ENCODE measurements around the gene HNRNPL. TPM values are rescaled to one million over a fixed set of nuclear protein-coding genes. Genes with fewer than 3 reads are reported as not detected.
"Not testable (repeated sequence)": the region's sequence is repeated elsewhere in the genome, so short reads cannot be mapped to it uniquely, and the experiment has no call there.

HNRNPL gene
- total and polyA plus RNA-seq, 2 donors: 184 to 193 TPM

GRCh38 chr19:38801359-38802095 lies 48.3 kb downstream of the HNRNPL start:
- Histone ChIP-seq H3K4me3 (ENCODE audit: low read depth, low read length) (no peak overlapping the region), H3K27ac (ENCODE audit: low read depth) (no peak overlapping the region), H3K36me3 (ENCODE audit: insufficient read depth) (no peaks in the 10 kb centered on the region), H3K4me1 (ENCODE audit: insufficient read depth) (no peaks in the 10 kb centered on the region)
- WGBS: 90% methylated on average over 12 of the region's 12 CpGs
- DNase-seq (ENCODE audit: extremely low spot score): no peak

DNA sequence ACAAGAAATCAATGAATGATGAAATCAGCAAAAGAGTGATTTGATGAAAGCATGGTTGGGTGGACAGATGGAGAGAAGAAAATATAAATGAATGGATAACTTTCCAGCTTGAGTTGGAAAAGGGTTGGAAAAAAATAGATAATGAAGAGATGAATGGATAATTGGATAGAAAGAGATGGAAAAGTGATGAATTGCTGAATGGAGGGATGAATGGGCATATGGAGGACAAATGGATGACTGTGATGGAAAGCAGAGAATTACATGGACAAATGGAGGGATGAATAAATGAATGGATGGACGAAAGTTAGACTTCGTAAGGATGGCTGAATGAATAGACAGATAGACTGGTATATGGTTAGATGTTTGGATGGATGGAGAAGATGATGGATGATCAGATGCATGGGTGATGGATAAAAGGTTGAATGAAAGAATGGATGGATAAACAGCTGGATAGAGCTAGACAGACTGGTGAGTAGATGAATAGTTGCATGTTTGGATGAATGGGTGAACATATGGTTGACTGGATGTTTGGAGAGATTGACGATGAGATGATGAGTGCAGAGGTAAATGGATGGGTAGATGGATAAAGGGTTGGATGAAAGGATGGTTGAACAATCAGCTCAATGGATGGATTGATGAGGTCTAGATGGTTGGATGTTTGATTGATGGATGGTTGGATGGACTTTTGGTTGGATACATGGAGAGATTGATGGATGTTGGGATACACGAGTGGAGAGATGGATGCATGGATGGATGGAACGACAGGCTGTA lies 49.0 kb downstream of the HNRNPL start:
- no peak overlapping the region for H3K27ac ChIP-seq (ENCODE audit: low read depth)
- WGBS: 91% methylated on average over 5 of the region's 5 CpGs
- H3K36me3 ChIP-seq (ENCODE audit: insufficient read depth): no peaks in the 10 kb centered on the region
- H3K4me1 ChIP-seq (ENCODE audit: insufficient read depth): no peaks in the 10 kb centered on the region
- no peak overlapping the region for H3K4me3 ChIP-seq (ENCODE audit: low read depth, low read length)
- no peak for DNase-seq (ENCODE audit: extremely low spot score)

GRCh38 chr19:38799104-38799503 lies 50.7 kb downstream of the HNRNPL start:
- no peak for DNase-seq (ENCODE audit: extremely low spot score)
- H3K4me3 ChIP-seq (ENCODE audit: low read depth, low read length): no peak overlapping the region

GRCh38 chr19:38797781-38798180 lies 52.0 kb downstream of the HNRNPL start:
- 85% methylated on average over 29 of the region's 33 CpGs for WGBS
- H3K4me3 ChIP-seq (ENCODE audit: low read depth, low read length); H3K36me3 ChIP-seq (ENCODE audit: insufficient read depth); H3K27ac ChIP-seq (ENCODE audit: low read depth); DNase-seq (ENCODE audit: extremely low spot score); H3K4me1 ChIP-seq (ENCODE audit: insufficient read depth): not testable (repeated sequence)

More at GRCh38 chr19:38799104-38799503, 50.7 kb downstream of the HNRNPL start:
- H3K4me1 ChIP-seq (ENCODE audit: insufficient read depth): no peaks in the 10 kb centered on the region
- H3K36me3 ChIP-seq (ENCODE audit: insufficient read depth): no peaks in the 10 kb centered on the region
- no peak overlapping the region for H3K27ac ChIP-seq (ENCODE audit: low read depth)
- 73% methylated on average over 10 of the region's 10 CpGs for WGBS

DNA sequence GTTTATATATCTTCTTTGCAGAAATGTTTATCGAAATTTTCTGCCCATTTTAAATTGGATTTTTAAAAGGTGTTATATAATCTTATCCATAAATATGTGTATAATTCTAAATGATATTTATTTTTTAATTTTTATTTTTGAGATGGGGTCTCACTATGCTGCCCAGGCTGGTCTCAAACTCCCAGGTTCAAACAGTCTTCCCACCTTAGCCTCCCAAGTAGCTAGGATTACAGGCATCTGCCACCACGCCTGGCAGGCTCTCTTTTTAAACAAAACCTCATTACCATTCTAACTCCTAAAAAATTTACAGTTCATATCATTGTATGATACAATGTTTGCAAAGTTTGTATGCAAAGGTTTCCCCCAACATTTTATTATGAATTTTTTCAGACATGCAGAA lies 53.6 kb downstream of the HNRNPL start:
- Histone ChIP-seq H3K4me3 (ENCODE audit: low read depth, low read length) (no peak overlapping the region), H3K27ac (ENCODE audit: low read depth) (no peak overlapping the region), H3K36me3 (ENCODE audit: insufficient read depth) (no peaks in the 10 kb centered on the region), H3K4me1 (ENCODE audit: insufficient read depth) (no peaks in the 10 kb centered on the region)
- no peak for DNase-seq (ENCODE audit: extremely low spot score)
- 86% methylated on average over 2 of the region's 2 CpGs for WGBS

DNA sequence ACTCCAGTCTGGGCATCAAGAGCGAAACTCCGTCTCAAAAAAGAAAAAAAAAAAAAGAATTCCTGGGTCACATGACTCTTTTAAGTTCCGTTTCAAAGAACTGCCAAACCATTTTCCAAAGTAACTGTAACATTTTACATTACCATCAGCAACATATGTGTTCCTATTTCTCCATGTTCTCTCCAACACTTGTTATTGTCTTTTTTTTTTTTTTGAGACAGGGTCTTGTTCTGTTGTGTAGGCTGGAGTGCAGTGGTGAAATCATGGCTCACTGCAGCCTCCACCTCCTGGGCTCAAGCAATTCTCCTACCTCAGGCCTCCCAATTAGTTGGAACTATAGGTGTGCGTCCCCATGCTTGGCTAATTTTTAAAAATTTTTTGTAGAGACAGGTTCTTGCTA lies 54.2 kb downstream of the HNRNPL start:
- no peaks in the 10 kb centered on the region for H3K4me1 ChIP-seq (ENCODE audit: insufficient read depth)
- DNase-seq (ENCODE audit: extremely low spot score): no peak
- no peak overlapping the region for H3K27ac ChIP-seq (ENCODE audit: low read depth)
- no peak overlapping the region for H3K4me3 ChIP-seq (ENCODE audit: low read depth, low read length)
- 89% methylated on average over 4 of the region's 4 CpGs for WGBS
- H3K36me3 ChIP-seq (ENCODE audit: insufficient read depth): no peaks in the 10 kb centered on the region

DNA sequence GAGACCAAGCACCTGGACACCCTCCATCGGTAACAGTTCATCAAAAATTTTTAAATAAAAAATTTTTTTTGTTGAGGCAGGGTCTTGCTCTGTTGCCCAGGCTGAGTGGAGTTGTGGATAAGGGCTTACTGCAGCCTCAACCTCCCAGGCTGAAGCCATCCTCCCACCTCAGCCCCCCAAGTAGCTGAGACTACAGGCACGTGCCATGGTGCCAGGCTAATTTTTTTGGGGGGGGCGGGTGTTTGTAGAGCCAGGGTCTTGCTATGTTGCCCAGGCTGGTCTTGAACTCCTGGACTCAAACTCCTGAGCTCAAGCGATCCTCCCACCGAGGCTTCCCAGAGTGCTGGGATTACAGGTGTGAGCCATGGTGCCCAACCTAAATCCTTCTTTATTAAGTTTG lies 56.1 kb downstream of the HNRNPL start:
- DNase-seq (ENCODE audit: extremely low spot score): no peak
- H3K36me3 ChIP-seq (ENCODE audit: insufficient read depth): no peaks in the 10 kb centered on the region
- no peak overlapping the region for H3K4me3 ChIP-seq (ENCODE audit: low read depth, low read length)
- H3K27ac ChIP-seq (ENCODE audit: low read depth): no peak overlapping the region
- WGBS: 89% methylated on average over 5 of the region's 5 CpGs
- no peaks in the 10 kb centered on the region for H3K4me1 ChIP-seq (ENCODE audit: insufficient read depth)

DNA sequence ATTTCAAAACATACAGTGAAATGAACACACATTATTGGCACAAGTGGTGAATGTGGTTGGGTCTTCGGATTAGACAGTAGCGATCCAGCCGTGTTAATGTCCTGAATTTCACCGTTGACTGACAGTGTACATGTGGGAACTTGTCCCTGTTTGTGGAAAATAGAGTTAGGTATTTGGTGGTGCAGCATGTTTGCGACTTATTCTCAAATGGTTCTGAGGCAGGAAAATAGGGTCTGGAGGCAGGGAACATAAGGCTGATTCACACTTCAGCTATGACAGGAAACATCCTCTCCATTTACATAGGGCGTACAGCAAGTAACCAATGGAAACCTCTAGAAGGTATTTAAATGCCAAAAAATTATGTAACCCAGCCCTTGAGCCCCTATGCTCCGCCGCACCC lies 56.6 kb downstream of the HNRNPL start:
- 62% methylated on average over 8 of the region's 8 CpGs for WGBS
- no peak for DNase-seq (ENCODE audit: extremely low spot score)
- no peaks in the 10 kb centered on the region for H3K36me3 ChIP-seq (ENCODE audit: insufficient read depth)
- H3K4me3 ChIP-seq (ENCODE audit: low read depth, low read length): no peak overlapping the region
- no peak overlapping the region for H3K27ac ChIP-seq (ENCODE audit: low read depth)
- no peaks in the 10 kb centered on the region for H3K4me1 ChIP-seq (ENCODE audit: insufficient read depth)

DNA sequence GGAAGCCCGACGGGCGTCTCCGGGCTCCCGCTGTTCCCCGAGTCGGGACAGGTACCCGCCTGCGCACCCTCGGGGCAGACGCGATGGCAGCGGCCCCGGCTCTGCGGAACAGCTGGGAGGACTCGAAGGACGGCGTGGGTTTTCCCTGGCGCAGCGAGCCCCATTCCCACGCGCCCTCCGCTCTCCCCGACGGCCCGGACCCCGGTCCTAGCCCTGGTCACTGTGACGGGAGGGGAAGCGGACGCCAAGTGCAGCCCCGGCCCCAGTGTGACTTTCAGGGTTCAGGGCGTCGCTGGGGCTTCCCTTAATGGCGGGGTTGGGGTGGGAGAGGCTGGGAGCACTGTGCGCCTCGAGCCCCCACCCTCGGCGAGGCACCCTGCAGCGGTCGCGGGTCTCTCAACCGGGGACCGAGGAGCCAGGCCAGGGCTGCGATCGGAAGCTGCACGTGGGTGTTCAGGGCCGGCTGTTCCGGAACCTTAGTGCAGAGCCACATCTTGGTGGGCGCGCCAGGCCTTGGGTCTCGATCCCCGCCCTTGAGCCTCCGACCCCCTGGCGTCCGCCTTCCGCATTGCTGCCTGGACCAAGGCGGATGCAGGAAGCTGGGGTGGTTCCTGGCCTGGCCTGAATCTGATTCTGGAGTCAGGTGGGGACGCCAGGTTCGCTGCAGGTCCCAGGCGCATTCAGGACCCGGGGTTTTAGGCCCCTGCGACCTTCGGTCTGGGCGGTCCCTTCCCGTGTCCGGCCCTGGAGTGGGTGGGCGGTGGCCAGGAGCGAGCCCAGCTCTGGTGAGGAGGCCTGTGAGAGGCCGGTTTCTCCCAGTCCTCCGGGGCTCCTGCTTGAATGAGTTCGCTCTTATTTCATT lies 57.3 kb downstream of the HNRNPL start:
- Histone ChIP-seq H3K27ac (ENCODE audit: low read depth) (peak overlapping the region; percentile 49), H3K4me1 (ENCODE audit: insufficient read depth) (no peaks in the 10 kb centered on the region), H3K36me3 (ENCODE audit: insufficient read depth) (no peaks in the 10 kb centered on the region), H3K4me3 (ENCODE audit: low read depth, low read length) (no peak overlapping the region)
- DNase-seq (ENCODE audit: extremely low spot score): no peak
- WGBS: 15% methylated on average over 63 of the region's 71 CpGs

DNA sequence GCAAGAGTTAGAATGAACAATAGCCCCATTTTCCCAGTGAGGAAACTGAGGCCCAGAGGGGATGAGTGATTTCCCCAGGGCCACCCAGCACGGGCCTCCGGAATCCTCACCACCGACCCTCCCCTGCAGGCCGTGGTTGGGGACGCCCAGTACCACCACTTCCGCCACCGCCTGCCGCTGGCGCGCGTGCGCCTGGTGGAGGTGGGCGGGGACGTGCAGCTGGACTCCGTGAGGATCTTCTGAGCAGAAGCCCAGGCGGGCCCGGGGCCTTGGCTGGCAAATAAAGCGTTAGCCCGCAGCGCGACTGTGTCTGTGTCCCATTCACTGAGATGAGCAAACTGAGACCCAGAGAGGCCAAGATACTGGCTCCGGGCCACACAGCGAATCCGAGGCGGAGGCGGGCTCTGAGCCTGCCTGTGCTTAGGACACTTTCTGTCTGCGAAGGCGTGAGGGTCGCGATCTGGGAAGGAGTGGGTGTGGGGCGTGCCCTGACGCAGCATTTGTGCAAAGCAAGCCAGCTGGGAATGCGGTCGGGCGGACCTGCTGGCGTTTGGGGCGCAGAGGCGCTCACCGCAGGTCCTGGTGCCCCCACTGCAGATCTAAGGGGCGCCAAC lies 58.2 kb downstream of the HNRNPL start:
- WGBS: no CpG with 5 or more reads among the region's 40 CpGs
- H3K27ac ChIP-seq (ENCODE audit: low read depth); DNase-seq (ENCODE audit: extremely low spot score); H3K4me3 ChIP-seq (ENCODE audit: low read depth, low read length); H3K36me3 ChIP-seq (ENCODE audit: insufficient read depth); H3K4me1 ChIP-seq (ENCODE audit: insufficient read depth): not testable (repeated sequence)

DNA sequence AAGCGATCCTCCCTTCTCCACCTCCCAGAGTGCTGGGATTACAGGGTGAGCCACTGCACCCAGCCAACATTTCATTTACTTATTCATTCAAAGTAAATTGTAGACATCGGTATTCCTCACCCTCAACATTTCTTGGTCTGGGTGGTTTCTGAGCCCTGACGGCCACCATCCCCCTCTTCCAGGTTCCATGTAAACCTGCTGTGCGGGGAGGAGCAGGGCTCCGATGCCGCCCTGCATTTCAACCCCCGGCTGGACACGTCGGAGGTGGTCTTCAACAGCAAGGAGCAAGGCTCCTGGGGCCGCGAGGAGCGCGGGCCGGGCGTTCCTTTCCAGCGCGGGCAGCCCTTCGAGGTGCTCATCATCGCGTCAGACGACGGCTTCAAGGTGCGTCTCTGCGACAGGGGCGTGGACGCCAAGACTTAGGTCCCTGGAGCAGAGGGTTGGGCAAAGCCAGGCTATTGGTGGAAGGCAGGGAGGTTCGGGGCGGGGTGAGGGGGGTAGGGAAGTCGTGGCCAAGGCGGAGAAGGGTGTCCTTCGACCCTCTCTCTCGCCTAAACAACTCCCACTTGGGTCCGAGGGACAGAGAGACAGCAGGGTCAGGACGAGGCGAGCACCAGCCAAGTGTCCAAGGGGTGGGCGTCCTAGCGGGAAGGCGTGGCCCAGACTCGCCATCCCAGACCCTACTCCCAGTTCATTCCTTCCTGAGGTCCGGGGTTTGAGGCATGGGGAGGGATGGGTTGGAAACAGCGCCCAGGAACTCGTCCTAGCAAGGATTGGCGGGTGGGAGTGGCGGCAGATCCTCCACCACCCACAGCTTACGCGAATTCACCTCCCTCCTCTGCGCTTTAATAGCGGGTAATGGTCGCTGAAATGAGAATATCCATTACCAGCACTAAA lies 59.0 kb downstream of the HNRNPL start:
- DNase-seq (ENCODE audit: extremely low spot score); H3K36me3 ChIP-seq (ENCODE audit: insufficient read depth); H3K4me3 ChIP-seq (ENCODE audit: low read depth, low read length); H3K4me1 ChIP-seq (ENCODE audit: insufficient read depth); H3K27ac ChIP-seq (ENCODE audit: low read depth): not testable (repeated sequence)
- WGBS: 41% methylated on average over 18 of the region's 49 CpGs

DNA sequence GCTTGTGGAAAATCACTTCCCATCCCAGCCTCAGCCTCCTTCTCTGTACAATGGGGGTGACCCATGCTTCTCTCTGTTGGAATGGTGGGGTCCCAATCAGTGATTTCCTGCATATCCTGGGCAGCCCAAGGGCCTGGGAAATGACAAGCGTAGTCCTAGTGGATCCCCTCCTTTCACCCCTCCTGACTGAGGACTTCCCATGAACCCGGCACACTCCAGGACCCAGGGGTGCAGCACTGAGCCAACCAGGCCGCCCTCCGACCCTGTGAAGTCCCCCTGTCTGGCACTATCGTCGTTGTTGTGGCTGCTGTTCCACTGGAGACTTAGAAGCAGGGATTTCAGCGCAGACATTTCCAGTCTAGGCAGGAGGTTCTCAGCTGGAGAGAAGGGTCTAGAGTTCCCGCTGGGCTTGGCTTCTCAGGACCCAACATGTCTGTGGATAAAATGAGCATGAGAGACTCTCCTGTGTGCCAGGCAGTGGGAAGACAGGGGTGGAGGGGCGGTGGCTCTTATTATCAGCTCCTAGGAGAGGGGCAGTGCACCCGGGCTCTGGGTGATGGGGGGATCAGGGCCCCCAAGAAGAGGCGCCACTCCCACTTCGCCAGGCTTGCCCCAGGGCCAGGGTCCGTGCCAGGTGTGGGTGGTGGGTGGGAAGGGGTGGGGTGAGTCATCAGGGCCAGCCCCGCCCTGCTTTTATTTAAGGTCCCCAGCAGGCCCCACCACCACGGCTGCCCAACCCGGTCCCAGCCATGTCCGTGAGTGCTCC lies 61.1 kb downstream of the HNRNPL start, which contains the start of gene LGALS7B:
TSS of gene LGALS7B (plus strand) at position 723 of the 766 bp plus-strand sequence. CDS start at position 750, 27 bp downstream.
- no peak within 1 kb of the TSS for H3K27ac ChIP-seq (ENCODE audit: low read depth)
- no peaks in the 10 kb centered on the region for H3K36me3 ChIP-seq (ENCODE audit: insufficient read depth)
- DNase-seq (ENCODE audit: extremely low spot score): no peak
- WGBS: 62% methylated on average over 13 of the region's 17 CpGs
- peaks cover 2% of the 10 kb centered on the region for H3K4me1 ChIP-seq (ENCODE audit: insufficient read depth)
- H3K4me3 ChIP-seq (ENCODE audit: low read depth, low read length): no peak within 1 kb of the TSS

Measured in urinary bladder (tissue), 4 donors.